ACHN (cell line): ENCODE results near the gene TAPBP.
"Not testable (repeated sequence)": the region's sequence is repeated elsewhere in the genome, so short reads cannot be mapped to it uniquely, and the experiment has no call there.

Source experiments
- DNase-seq: peaks from one replicate; pipeline ENCODE4 v3.0.0-alpha.2; 2015
- in situ Hi-C: cut with HindIII; loops from 2 replicates; pipeline ENCODE4 v1.10.0; 2017; ENCODE audit warnings: low sequenced_read_pairs, low pct_ligation_motif_present, low pct_unique_long_range_greater_than_20kb

The TAPBP gene

DNA sequence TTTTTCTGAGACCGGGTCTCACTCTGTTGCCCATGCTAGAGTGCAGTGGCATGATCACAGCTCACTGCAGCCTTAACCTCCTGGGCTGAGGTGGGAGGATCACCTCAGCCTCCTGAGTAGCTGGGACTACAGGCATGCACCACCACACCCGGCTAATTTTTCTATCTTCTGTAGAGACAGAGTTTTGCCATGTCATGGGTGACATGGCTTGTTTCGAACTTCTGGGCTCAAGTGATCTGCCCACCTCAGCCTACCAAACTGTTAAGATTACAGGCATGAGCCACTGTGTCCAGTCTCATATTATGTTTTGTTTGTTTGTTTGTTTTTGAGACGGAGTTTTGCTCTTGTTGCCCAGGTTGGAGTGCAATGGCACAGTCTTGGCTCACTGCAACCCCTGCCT lies 28.7 kb downstream of the TAPBP start:
- in situ Hi-C loops, DNase-seq: not testable (repeated sequence)

GRCh38 chr6:33280539-33280938 lies 33.3 kb downstream of the TAPBP start:
- in situ Hi-C loops = no loop called here

DNA sequence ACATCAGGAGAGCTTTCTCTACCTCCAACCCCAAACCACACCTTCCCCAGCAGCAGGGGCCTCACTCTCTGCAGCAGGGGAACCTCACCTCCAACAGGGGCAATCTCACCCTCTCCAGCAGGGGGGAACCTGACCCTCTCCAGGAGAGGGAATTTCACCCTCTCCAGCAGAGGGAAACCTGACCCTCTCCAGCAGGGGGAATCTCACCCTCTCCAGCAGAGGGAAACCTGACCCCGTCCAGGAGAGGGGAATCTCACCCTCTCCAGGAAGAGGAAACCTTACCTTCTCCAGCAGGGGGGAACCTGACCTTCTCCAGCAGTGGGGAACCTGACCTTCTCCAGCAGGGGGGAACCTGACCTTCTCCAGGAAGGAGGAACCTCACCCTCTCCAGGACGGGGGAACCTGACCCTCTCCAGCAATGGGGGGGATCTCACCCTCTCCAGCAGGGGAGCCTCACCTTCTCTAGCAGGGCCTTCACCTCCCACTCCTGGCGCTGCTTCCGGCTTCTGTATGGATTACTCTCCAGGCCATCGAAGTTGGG lies 33.8 kb downstream of the TAPBP start:
- in situ Hi-C loops = no loop called here
- peak; percentile 82 for DNase-seq

More at GRCh38 chr6:33280539-33280938, 33.3 kb downstream of the TAPBP start:
- no peak for DNase-seq

DNA sequence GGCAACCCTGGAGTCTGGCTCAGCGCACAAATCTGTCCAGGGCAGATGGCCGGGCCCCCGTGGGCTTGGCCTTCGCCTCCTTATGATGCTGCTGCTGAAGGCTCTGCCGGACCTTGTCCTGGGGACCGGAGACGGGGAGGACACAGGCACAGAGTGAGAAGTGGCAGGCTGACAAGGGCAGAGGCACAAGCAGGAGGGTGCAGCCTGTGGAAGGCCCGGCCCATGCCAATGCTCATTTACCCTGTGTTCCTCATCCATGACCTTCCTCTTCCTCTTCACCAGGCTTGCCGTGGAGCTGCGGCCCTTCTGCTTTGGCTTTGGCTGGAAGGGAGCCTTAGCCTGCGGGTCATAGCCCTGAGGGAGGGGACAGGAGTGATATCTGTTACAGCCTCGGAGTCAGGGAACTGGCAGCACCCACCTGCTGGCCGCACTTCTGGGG lies 34.6 kb downstream of the TAPBP start:
- DNase-seq = no peak
- in situ Hi-C loops = no loop called here

GRCh38 chr6:33278810-33279209 lies 35.1 kb downstream of the TAPBP start:
- no peak for DNase-seq
- in situ Hi-C loops = no loop called here

GRCh38 chr6:33278392-33278741 lies 35.5 kb downstream of the TAPBP start:
- DNase-seq = no peak
- in situ Hi-C loops = no loop called here

GRCh38 chr6:33277663-33278391 lies 36.1 kb downstream of the TAPBP start:
- in situ Hi-C loops = no loop called here

GRCh38 chr6:33276864-33277662 lies 36.8 kb downstream of the TAPBP start, which contains the start of gene B3GALT4:
TSS of gene B3GALT4 (plus strand) at chr6:33277123. CDS start at chr6:33277420, 297 bp downstream.
- DNase-seq = peak; percentile 74

More at GRCh38 chr6:33277663-33278391, 36.1 kb downstream of the TAPBP start:
- no peak for DNase-seq

DNA sequence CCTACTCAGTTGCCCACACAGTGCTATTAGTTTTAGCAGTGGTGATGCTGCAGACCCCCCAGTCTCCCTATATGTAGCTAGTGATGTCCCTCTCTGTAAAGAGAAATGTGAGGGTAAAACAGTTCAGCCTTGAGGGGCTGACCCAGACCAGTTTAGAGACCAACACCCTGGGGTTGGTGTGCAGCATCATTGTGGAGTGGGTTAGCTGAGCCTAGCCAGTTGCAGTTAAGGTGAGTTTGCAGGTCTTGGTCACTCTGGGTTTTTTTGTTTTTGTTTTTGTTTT lies 37.4 kb downstream of the TAPBP start:
- DNase-seq = no peak
- in situ Hi-C loops = no loop called here

More at GRCh38 chr6:33276864-33277662, 36.8 kb downstream of the TAPBP start, which contains the start of gene B3GALT4:
- in situ Hi-C loops = no loop called here

DNA sequence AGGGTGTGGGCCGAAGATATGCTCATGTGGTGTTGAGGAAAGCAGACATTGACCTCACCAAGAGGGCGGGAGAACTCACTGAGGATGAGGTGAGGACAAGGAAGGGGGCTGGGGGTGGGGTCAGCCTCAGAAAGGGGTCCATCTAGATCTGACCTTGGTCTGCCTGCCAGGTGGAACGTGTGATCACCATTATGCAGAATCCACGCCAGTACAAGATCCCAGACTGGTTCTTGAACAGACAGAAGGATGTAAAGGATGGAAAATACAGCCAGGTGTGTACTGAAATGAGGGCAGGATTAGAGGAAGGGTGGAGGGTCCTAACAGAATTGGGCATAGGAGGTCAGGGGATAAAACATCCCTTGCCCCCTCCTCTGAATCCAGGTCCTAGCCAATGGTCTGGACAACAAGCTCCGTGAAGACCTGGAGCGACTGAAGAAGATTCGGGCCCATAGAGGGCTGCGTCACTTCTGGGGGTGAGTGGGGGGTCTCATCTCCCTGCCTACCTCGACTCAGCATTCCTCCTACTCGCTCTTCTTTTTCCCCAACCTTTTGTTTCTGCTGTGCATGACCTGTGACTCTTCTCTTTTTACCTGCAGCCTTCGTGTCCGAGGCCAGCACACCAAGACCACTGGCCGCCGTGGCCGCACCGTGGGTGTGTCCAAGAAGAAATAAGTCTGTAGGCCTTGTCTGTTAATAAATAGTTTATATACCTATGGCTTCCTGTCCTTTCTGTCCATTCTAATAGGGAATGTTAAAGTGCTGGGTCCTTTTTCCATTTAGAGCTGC lies 37.9 kb downstream of the TAPBP start:
- in situ Hi-C loops, DNase-seq: not testable (repeated sequence)

GRCh38 chr6:33273924-33274902 lies 39.7 kb downstream of the TAPBP start:
- no peak for DNase-seq
- in situ Hi-C loops = no loop called here

- DNase-seq = no peak
- in situ Hi-C loops = no loop called here
These were observed 40.6 kb downstream of the TAPBP start for GRCh38 chr6:33273129-33273923.

- no peak for DNase-seq
- in situ Hi-C loops = no loop called here
These were observed 41.4 kb downstream of the TAPBP start for GRCh38 chr6:33272275-33273128.

DNA sequence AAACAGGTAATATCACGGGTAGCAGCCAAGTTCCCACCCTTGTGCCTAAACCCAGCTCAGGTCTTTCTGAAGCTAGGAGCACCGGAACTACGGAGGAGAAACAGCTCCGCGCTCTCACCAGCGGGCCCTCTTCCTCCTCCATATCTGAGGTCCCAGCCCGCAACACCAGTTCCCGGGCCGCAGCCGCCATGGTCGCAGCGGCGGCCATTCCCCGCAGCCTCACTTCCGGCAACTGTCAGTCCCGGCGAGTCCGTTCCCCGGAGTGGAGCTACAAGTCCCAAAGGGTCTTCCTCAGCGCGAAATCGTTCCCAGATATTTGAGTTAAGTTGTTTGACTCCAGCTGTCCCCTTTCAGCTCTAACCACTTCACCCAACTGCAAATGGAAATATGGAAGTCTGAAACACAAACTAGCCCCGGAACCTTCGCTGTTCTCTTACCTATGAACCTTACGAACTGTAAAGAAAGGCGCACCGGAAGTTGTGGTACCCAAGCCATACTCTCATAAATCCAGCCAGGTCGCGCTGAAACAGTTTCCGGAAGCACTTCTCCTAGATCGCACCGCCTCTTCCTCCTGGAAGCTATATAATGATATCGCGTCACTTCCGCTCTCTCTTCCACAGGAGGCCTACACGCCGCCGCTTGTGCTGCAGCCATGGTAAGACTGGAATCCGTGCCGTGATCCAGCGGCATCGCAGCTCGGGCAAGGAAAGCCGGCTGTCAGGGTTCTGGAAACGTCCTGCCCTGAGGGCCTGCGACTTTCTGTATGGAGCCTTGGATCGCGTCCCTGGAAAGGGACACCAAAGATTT lies 42.2 kb downstream of the TAPBP start, which contains the start of the genes RPS18 and VPS52:
Gene RPS18, plus strand, starts transcription at position 608 of the 807 bp plus-strand sequence. Its CDS starts 45 bp downstream, at position 653.
Gene VPS52, minus strand, starts transcription at position 409 of the 807 bp plus-strand sequence. Its CDS starts 201 bp downstream, at position 208.
- peak; percentile 98 for DNase-seq
- in situ Hi-C loops = no loop called here

DNA sequence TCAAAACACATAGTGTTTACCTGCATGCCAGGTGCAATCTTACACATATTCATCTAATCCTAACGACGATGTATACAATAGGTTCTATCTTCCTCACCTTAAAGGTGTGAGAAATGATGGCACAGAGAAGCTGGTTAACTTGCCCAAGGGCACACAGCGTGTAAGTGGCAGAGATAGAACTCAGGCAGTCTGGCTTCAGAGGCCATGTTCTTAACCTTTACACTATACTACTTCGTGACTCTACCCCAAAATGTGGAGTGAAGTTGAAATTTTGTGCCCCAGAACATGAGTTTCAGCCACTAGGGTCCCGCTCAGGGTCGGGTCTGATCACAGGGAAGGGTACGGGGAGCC lies 42.8 kb downstream of the TAPBP start:
- DNase-seq = peak; percentile 10
- in situ Hi-C loops = no loop called here
